ENCODE data around the gene FXR2. TPM values are rescaled to one million over a fixed set of nuclear protein-coding genes. Genes with fewer than 3 reads are reported as not detected.
A peak's percentile ranks its signal among the peaks of the same experiment; 100 is the strongest.
"Not testable (repeated sequence)": the region's sequence is repeated elsewhere in the genome, so short reads cannot be mapped to it uniquely, and the experiment has no call there.

Gene FXR2
- total RNA-seq (2014; rRNA removed; shearing (Covaris generic)) = 11.4 and 16.5 TPM in 2 replicates

DNA sequence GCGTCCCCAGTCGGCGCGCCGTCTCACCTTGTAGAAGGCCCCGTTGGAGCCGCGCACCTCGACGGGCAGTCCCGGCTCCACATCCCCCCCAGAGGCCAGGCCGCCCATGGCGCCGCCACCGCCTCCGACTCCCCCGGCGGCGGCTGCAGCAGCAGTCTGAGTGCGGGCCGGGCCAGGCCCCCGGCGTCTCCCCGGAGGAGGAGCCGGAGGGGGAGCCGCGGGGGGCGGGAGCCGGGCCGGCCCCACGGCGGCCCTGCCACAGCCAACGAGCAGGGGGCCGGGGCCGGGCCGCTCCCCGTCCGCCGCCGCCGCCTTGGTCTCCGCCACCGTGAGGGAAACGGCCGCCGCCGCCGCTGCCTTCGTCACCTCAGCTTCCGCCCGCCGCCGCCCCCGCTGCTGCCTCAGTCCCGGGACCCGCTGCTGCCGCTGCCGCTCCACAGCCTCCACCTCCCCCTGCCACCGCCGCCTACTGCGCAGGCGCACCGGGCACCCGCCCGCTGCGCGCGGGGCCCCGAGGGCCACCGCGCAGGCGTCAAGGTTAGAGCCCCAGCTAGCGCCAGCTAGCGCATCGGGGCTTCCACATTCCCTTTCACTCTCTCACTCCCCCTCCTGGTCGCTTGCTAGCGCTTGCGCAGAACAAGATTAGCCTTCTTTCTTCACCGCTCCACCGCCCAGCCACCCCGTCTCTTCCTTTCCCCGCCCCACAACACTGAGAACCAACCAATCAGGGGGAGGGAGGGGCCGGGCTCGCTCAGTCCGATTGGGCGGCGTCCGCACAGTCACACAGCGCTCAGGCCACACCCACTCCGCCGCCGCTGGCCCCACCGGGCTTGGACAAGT, at the start of gene FXR2:
FXR2 (minus strand) TSS at position 473 of the 840 bp plus-strand sequence; CDS start at position 108, 365 bp downstream.
- peak; percentile 97 for DNase-seq (ENCODE audit: low spot score)

DNA sequence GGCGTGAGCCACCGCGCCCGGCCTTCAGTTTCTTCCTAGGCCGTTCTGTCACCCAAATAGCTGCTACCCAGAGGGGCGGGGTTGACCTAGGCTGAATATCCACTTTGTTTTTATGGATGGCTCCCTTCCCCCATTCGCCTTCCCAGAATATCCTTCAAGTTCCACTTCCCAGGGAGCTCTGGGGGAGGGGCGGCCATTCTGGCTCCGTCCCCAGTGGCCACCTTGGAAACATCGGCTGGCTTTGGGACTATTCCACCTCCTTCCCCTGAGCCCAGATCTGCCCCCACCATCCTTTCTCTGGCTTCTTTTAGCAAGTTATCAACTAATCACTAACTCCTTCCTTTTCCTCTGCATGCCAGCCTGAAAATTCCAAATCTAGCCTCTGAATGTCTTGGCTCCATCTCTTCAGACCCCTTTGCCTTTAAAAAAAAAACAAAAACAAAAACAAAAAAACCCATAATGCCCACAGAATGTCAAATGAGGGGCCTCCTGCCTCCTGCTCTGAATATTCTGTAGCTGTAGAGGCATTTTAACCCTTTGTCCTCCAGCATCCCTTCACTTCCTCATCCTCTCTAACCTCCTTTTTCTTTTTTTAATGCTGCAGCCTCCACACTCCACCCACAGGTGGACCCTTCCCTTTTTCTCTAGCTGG, 42.4 kb upstream of the FXR2 start:
- DNase-seq (ENCODE audit: low spot score) = no peak

DNA sequence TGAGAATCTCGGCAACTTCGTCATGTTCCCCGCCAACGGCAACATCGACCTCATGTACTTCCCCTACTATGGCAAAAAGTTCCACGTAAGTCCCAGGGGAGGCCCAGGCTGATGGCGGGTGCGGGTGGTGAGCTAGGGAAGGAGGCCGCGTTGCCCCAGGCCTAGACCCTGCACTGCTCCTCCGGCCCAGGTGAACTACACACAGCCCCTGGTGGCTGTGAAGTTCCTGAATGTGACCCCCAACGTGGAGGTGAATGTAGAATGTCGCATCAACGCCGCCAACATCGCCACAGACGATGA, 40.8 kb upstream of the FXR2 start:
- no peak for DNase-seq (ENCODE audit: low spot score)

DNA sequence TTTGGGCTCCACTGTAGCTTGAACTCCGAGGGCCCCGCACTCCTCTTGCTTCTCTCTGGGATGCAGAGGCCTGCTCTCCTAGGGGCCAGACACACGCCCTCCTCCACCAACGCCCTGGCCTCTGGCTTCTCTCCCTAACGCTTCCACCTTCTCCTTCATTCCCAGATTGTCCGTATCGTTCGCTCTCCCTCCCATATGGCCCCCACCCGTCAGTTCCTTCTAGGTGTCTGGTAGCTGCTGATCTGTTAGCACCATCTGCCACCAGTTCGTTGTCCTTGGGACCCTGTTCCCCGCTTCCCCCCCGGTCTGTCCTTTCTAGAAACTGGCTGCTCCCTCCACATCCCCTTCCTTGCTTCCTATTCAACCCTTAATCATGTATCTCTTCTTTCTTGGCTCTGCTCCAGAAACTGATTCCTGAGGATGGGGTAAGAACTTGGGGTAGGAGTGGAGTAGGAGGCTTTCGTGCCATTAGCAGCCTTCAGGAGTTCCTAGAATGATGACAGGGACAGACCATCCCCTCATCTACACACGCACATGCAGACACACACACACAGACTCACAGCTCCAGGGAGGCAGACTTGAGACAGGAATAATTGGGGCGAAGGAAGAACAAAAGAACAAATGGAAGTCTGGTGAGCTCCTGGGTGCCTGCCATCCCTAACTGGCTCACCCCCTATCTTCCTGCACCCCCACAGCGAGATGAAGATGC, 40.3 kb upstream of the FXR2 start:
- no peak for DNase-seq (ENCODE audit: low spot score)

DNA sequence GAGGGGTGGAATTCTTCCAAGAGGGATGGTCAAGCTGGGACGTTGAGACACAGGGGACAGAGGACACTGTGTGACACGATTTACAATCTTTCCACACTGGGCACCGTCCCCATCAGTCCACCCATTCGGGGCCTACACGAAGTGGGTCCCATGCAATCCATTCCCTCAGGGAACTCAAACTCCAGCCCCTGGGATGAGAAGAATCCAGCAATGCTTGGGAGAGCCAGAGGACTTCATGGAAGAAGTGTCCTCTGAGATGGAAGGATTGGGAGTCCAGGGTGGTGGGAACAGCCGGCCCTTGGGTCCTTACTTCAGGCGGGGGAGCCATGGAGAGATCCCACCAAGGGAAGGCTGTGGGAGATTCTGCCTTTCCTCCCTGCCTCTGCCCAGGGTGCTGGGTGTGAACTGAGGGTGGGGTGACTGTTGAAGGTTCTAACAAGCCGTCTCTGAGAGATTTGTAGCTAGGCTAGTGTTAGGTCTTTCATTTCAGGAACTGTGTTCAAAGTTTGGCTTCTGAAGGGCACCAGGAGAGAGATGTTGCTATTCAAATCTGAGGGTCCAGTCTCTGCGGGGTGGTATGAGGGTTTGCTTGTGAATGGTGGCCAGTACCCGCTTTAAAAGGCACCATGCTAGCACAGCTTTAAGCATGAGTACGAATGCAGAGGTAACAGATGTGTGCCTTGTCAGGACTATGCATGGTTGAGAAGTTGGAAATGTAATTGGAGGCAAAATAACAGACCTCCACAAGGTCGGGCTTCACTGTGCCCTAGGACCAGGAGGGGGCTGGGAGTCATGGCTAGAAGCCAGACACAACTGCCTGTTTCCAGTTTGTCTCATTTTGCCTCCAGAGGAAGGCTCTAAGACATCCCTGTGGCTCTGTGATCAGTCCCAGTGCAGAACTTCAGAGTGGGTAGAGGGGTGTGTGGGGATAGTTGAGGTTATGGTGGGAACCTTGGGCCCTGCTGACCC, 38.0 kb upstream of the FXR2 start:
- DNase-seq (ENCODE audit: low spot score) = no peak

DNA sequence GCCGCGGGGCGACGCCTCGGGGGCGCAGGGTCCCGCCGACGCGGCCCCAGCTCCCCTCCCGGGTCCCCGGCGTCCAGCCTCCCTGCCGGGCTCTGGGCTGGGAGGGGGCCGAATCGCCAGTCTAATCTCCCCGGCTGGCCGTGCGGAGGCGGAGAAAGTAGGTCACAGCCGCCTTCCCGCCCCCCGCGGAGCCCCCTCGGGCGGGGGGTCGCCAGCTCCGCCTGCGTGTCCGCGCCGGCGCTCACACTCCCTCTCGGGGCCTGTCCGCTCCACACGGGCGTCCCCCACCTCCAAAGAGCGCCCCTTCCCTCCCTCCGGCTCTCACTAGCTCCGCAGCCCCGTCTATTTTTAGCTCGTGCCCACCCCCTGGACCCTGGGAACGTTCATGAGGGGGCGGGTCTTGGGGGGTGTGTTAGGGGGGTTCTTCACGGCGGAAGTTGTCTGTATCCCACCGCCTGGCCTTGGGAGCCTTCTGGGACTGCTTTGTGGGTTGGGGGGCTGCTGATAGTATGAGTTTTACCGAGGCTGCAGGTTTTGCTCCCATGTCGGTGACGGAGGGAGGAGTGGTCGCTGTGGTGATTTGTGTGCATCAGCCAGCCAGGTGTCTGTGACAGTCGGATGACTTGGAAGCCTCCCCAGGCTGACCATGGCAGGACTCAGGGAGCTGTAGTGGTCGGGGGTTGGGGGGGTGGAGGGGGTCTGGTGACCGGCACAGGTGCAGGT, 37.1 kb upstream of the FXR2 start:
- DNase-seq (ENCODE audit: low spot score) = no peak

DNA sequence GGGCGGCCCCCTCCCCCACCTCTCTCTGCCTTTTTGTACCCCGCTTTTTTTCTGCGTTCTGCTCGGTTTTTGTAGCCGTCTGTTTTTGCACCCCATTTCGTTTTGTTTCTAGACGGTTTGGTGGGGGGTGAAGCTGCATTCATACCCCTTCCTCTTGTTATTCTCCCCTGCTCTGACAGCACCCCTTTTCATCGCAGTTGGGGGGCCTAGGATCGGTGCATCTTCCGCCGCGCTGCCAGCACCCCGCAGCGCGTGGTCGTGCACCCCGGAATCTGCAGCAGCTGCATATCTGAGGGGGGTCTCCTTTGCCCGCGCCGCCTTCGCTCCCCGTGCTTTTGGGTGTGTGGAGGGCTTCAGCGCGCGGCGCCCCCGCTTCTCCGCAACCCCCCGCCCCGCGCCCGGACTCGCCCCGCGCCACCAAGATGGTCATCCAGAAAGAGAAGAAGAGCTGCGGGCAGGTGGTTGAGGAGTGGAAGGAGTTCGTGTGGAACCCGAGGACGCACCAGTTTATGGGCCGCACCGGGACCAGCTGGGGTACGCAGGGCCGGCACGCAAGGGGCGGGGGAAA, 36.5 kb upstream of the FXR2 start:
- no peak for DNase-seq (ENCODE audit: low spot score)

DNA sequence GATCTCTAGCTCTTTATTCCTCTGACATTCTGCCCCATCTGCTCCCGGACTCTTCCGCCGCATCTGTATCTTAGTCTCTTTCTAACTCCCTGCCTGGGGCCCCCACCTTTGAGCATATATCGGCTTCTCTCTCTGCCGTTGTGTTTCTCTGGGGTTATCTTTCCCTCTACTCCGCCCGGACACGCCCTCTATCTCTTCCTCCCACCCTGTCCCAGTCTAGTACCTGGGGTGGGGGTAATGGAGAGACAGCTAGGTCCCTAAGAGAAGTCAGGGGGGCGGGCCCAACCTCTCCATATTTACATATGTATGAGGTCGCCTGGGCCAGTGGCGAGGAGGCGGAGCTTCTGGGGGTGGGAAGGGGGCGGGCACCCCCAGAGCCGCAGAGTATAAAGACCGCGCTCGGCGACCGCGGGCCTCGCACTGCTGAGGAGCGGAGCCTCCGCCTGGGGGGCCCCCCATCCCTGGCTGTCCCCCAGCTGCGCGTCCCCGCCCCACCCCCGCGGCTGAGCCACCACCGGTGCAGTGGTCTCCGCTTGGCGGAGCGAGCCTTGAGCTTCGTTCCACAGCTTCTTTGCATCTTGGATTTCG, 35.9 kb upstream of the FXR2 start, which contains the start of gene ATP1B2:
ATP1B2 (plus strand) TSS at position 418 of the 588 bp plus-strand sequence. CDS start 593 bp downstream, outside the sequence.
- no peak for DNase-seq (ENCODE audit: low spot score)

DNA sequence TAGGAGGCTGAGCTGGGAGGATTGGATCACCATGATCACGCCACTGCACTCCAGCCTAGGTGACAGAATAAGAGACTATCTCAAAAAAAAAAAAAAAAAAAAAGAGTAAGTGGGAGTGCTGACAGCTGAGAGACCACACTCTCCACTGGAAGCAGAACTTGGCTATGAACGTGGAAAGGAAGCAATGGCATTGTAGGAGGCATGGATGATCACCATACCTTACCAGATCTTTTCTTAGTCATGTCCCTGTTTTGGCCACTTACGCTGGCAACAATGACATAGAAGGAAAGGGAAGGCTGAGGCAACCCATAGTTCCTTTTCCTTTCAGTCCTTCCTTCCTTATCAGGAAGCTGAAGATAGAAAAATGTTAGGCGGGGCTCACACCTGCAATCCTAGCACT, 32.3 kb upstream of the FXR2 start:
- DNase-seq (ENCODE audit: low spot score) = no peak

DNA sequence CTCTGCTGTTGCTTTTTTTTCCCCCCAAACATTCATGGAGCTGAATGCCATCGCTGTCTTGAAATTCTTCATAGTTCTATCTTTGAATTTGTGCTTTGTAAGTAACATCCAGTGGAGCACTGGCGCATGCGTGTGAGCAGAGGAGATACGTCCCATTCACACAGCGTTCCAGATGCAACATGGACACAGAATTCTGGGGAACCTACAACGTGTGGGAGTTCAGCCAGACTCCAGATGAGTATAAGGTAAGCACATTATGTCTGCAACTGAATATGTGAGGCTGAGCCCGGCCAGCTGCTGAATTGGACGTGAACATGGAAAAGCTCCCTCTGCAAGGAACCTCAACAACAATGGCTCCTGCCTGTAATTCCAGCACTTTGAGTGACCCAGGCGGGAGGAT, 31.8 kb upstream of the FXR2 start:
- no peak for DNase-seq (ENCODE audit: low spot score)

DNA sequence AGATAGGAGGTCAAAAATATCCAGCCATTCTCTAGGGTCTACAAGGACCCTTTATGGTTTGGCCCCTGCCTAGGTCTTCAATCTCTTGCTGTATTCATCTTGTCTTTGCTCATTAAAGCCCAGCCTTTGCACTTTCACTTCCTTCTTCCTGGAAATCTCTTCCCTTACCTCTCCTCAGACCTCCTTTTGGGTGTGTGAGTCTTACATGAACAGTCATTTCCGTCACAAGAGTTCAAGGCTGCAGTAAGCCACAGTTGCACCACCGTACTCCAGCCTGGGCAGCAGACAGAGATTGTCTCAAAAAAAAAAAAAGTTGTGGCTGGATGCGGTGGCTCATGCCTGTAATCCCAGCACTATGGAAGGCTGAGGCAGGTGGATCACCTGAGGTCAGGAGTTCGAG, 30.1 kb upstream of the FXR2 start:
- peak; percentile 18 for DNase-seq (ENCODE audit: low spot score)

DNA sequence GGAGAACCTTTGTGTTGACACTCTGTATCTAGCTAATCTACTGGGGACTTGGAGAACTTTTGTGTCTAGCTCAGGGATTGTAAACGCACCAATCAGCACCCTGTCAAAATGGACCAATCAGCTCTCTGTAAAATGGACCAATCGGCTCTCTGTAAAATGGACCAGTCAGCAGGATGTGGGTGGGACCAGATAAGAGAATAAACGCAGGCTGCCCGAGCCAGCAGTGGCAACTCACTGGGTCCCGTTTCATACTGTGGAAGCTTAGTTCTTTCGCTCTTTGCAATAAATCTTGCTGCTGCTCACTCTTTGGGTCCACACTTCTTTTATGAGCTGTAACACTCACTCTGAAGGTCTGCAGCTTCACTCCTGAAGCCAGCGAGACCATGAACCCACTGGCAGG, 26.9 kb upstream of the FXR2 start:
- not testable (repeated sequence) for DNase-seq (ENCODE audit: low spot score)

DNA sequence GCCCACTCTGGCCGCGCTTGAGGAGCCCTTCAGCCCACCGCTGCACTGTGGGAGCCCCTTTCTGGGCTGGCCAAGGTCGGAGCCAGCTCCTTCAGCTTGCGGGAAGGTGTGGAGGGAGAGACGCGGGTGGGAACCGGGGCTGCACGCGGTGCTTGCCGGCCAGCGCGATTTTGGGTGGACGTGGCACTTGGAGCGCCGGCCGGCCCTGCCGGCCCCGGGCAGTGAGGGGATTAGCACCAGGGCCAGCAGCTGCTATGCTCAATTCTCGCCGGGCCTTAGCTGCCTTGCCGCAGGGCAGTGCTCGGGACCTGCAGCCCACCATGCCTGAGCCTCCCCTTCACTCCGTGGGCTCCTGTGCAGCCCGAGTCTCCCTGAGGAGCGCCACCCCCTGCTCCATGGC, 26.1 kb upstream of the FXR2 start:
- DNase-seq (ENCODE audit: low spot score) = no peak

DNA sequence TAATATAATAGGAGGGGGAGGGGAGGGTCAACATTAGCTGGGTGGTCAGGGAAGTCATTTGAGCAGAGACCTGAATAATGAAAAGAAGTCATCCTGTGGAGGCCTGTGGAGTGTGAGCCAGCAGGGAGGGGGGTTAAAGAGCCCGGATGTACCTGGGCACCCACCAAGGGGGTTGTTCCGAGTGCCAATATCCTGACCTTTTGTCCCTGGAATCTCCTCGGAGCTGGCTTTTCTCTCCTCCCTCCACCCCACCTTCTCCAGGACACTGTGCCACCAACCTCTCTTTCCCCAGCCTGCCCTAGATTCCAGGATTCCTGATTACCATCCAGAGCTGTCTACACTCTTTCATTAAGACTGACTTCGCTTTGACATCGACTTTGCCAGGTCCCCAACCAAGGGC, 21.5 kb upstream of the FXR2 start:
- no peak for DNase-seq (ENCODE audit: low spot score)

DNA sequence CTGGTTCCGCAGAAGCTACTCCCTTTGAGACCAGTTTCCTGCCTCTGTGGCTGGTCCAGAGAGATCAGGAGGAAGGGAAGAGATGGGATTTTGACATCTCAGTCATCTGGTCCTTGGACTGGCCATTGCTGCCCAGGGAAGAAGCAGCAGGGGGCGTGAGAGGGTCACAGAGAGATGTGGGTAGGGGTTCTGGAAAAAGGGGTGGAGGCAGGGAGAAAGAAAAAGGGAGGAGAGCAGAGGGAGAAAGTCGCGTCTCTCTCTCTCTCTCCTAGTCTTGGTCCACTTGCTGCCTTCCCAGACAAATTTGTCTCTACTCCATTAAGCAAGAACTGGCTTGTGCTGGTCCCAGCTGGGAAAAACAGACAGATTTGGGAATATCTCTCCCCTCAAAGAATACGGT, 19.7 kb upstream of the FXR2 start:
- DNase-seq (ENCODE audit: low spot score) = no peak

DNA sequence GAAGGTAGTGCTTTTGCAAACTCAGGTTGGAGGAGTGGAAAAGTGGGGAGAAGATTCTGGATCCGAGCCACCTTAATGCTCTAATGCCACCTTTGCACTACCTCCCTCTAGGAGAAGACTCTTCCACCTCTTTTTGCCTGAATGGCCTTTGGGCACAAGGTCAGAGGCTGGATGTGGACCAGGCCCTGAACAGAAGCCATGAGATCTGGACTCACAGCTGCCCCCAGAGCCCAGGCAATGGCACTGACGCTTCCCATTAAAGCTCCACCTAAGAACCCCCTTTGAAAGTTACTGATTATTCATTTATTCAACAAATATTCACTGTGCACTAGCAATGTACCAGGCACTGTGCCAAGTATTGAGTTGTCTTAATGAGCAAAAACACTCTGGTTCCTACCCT, 18.4 kb upstream of the FXR2 start:
- DNase-seq (ENCODE audit: low spot score) = no peak

DNA sequence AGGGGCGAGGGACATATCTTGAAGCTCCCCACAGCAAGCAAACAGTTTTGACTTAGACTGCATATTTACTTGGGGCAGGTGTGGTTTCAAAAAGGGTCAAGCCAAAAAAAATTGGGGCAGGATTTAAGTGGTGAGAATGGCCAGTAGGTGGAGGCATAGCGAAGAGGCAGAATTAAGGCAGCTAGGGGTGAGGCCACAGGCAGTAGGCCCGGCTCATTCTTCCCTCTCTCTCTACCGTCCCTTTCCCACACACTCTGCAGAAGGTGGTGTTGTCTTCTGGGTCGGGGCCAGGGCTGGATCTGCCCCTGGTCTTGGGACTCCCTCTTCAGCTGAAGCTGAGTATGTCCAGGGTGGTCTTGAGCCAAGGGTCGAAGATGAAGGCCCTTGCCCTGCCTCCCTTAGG, 17.8 kb upstream of the FXR2 start:
- DNase-seq (ENCODE audit: low spot score) = peak; percentile 24

DNA sequence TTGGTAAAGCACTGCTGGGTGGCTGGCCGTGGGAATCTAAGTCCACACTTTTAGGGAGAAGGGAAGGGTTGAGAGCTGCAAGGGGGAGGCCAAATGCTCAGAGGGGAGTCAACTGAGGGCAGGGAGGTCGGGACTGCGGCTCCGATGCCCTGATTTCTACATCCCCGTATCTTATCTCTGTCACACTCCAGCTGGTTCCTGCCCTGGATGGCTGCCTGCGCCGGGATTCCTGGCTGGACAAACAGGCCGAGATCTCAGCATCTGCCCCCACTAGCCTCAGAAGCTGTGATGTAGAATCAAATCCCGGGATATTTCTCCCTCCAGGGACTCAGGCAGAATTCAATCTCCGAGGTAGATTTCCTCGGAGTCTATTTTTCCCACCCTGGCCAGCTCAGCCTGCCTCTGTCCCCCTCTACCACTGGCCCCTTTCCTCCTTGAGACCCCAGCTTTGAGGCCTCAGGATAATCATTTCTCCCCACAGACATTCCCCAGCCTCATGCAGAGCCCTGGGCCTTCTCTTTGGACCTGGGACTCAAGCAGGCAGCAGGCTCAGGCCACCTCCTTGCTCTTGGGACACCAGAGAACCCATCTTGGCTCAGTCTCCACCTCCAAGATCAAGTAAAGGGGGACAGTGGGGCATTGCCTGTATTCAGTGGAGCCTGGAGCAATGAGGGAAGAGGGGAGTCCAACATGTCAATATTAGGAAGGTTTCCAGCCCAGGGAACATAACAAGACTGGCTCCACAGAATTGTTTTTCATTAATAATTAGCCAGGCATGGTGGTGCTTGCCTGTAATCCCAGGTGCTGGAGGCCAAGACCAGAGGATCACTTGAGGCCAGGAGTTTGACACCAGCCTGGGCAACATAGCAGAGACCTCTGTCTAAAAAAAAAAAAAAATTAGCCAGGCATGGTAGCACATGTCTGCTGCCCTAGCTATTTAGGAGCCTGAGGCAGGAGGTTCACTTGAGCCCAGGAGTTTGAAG, 17.0 kb upstream of the FXR2 start:
- DNase-seq (ENCODE audit: low spot score) = no peak

All from H4 (cell line).